ENCODE measurements around the gene HMBS. TPM values are rescaled to one million over a fixed set of nuclear protein-coding genes. Genes with fewer than 3 reads are reported as not detected.

HMBS gene
- total RNA-seq, 1 donor, result 14.9 TPM

- no peak for DNase-seq (ENCODE audit: low read depth)
- peak overlapping the region; percentile 84 for H3K4me3 ChIP-seq (ENCODE audit: low read depth, low read length)
- no peak for TF ChIP-seq CTCF (IDR thresholded peaks at IDR 0.05; ENCODE audit: insufficient read depth, low read length)
Measured at GRCh38 chr11:119108857-119109221, 24.2 kb downstream of the HMBS start.

GRCh38 chr11:119109843-119110242, 25.2 kb downstream of the HMBS start:
- no peak for TF ChIP-seq CTCF (IDR thresholded peaks at IDR 0.05; ENCODE audit: insufficient read depth, low read length)
- no peak overlapping the region for H3K4me3 ChIP-seq (ENCODE audit: low read depth, low read length)
- no peak for DNase-seq (ENCODE audit: low read depth)

DNA sequence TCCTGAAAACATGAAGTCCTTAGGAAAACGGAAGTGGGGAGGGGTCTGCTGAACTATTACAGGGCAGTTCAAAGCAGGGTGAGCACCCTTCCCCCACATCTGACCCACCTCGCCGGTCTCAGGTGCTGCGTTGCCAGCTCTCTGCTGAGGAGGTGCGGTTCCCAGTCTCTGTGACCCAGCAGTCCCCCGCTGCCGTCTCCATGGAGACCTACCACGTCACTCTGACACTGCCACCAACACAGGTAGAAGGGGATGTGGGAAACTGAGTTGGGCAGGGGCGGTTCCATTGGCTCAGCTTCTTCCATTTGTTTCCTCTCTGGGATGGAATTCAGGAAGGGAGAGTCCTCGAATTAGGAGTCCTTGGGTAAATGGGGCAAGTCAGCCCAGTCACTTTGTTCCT, 25.8 kb downstream of the HMBS start:
- no peak for DNase-seq (ENCODE audit: low read depth)

GRCh38 chr11:119111361-119111925, 26.8 kb downstream of the HMBS start:
- TF ChIP-seq CTCF (IDR thresholded peaks at IDR 0.05; ENCODE audit: insufficient read depth, low read length), result no peak
- no peak for DNase-seq (ENCODE audit: low read depth)
- H3K4me3 ChIP-seq (ENCODE audit: low read depth, low read length), result no peak overlapping the region

More for the DNA sequence above, 25.8 kb downstream of the HMBS start:
- TF ChIP-seq CTCF (IDR thresholded peaks at IDR 0.05; ENCODE audit: insufficient read depth, low read length), result no peak
- H3K4me3 ChIP-seq (ENCODE audit: low read depth, low read length), result no peak overlapping the region

DNA sequence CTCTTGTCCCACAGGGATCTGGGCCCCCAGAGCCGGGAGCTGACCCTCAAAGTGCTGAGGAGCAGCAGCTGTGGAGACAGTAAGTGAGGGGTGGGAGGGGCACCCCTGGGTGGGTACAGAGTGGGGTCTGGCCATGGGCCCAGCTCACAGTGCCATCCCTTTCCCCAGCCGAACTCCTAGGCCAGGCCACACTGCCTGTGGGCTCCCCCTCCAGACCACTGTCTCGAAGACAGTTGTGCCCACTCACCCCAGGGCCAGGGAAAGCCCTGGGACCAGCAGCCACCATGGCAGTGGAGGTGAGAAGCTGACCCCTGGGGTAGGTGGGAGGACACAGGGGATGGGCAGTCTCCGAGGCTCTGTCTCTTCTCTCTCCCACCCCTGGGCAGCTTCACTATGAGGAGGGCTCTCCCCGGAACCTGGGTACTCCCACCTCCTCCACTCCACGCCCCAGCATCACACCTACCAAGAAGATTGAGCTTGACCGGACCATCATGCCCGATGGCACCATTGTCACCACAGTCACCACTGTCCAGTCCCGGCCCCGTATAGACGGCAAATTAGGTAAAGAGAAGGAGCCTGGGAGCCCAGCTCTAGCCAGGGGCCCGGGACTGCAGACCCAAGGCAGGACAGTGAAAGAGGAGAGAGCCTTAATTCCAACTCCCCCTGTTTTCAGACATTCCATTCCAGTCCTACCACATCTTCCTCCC, 27.8 kb downstream of the HMBS start:
- no peak for DNase-seq (ENCODE audit: low read depth)
- H3K4me3 ChIP-seq (ENCODE audit: low read depth, low read length), result no peak overlapping the region
- no peak for TF ChIP-seq CTCF (IDR thresholded peaks at IDR 0.05; ENCODE audit: insufficient read depth, low read length)

- no peak for DNase-seq (ENCODE audit: low read depth)
- no peak overlapping the region for H3K4me3 ChIP-seq (ENCODE audit: low read depth, low read length)
Measured at GRCh38 chr11:119113716-119114115, 29.0 kb downstream of the HMBS start.

More at GRCh38 chr11:119113716-119114115, 29.0 kb downstream of the HMBS start:
- no peak for TF ChIP-seq CTCF (IDR thresholded peaks at IDR 0.05; ENCODE audit: insufficient read depth, low read length)
